Activated CD8-positive, alpha-beta memory T cell treated with anti-CD3 and anti-CD28 coated beads, Interleukin-2, amount 50 U/mL, for 24 hours (primary cell): ENCODE data around the gene CHD6.

Experiments
- DNase-seq: peaks from one replicate; pipeline ENCODE4 v3.0.0-alpha.2; 2020; ENCODE audit errors: extremely low read depth

CHD6 gene, protein sequence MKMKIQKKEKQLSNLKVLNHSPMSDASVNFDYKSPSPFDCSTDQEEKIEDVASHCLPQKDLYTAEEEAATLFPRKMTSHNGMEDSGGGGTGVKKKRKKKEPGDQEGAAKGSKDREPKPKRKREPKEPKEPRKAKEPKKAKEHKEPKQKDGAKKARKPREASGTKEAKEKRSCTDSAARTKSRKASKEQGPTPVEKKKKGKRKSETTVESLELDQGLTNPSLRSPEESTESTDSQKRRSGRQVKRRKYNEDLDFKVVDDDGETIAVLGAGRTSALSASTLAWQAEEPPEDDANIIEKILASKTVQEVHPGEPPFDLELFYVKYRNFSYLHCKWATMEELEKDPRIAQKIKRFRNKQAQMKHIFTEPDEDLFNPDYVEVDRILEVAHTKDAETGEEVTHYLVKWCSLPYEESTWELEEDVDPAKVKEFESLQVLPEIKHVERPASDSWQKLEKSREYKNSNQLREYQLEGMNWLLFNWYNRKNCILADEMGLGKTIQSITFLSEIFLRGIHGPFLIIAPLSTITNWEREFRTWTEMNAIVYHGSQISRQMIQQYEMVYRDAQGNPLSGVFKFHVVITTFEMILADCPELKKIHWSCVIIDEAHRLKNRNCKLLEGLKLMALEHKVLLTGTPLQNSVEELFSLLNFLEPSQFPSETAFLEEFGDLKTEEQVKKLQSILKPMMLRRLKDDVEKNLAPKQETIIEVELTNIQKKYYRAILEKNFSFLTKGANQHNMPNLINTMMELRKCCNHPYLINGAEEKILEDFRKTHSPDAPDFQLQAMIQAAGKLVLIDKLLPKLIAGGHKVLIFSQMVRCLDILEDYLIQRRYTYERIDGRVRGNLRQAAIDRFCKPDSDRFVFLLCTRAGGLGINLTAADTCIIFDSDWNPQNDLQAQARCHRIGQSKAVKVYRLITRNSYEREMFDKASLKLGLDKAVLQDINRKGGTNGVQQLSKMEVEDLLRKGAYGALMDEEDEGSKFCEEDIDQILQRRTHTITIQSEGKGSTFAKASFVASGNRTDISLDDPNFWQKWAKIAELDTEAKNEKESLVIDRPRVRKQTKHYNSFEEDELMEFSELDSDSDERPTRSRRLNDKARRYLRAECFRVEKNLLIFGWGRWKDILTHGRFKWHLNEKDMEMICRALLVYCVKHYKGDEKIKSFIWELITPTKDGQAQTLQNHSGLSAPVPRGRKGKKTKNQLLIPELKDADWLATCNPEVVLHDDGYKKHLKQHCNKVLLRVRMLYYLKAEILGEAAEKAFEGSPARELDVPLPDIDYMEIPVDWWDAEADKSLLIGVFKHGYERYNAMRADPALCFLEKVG (N-terminal part only)

DNA sequence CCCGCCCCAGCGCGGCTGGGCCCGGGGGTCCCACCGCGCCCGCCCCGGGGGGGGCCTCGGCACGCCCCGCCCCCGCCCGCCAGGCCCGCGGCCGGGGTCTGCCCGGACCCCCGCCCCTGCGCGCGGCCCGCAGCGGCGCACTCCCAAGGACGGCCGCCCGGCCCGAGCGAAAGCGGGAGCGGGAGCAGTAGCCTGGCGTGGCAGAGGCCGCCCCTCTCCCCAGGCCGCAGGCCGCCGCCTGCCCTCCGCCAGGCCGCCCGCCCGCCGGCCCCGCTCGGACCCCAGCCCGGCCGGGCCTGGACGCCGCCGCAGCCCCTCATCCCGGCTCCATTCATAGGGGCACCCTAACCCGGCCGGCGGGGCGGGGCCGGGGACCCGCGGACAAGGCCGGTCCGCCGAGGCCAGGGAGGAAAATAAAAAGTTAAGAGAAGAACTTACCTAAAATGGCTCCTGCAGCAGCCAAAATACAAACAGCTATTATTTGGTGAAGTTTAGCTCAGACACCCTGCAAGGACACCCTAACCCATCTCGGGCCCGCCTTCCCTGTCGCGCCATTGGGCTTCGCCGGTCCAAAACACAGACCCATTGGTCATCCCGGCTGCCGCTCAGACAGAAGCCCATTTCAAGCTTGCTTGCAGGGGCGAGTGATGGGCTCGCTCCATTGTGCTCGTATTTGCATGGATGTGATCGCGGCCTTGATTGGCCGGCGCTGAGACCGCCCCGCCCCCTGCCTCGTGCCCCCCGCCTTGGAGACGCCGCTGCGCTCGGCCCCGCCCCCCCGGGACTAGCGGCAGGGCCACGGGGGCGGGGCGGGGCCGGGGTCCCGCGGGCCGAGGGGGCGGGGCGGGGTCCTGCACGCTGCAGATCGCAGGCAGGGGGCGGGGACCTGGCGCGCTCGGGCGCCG, at the start of gene CHD6:
TSS of gene CHD6 (minus strand) at position 476 of the 905 bp plus-strand sequence. CDS start 67,040 bp downstream, outside the sequence.
- DNase-seq = peak; percentile 99

DNA sequence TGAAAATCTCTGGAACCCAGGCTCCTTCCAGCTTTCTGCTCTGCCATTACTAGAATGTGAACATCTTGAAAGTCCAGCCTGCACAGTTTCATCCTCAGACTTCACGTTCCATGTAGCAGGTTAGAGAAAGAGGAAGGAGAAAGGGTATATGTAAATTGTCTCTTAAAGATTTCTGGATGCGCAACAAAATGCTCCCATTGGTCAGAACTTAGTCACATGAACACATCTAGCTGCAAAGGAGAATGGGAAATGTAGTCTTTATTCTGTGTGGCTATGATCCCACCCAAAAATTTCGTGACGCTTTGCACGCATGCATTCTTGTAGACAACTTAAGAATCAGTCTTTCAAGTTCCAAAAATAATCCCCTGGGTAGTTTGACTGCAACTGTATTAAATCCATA, 46.4 kb upstream of the CHD6 start:
- DNase-seq = no peak

DNA sequence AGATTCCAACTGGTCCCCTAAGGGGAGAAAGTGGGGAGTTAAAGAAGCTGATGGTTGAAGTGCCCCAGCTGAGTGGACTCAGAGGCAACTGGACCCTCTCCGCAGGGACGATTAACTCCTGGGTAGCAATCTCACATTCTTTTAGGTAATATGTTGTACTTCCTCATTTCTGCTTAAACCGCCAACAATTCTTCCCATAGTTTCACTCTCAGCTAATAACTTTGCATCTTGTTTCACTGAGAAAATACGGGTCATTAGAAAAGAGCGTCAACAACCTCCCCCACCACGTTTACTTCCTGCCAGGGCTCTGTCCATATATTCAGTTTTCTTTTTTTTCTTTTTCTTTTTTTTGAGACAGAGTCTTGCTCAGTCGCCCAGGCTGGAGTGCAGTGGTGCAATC, 39.5 kb upstream of the CHD6 start:
- no peak for DNase-seq

DNA sequence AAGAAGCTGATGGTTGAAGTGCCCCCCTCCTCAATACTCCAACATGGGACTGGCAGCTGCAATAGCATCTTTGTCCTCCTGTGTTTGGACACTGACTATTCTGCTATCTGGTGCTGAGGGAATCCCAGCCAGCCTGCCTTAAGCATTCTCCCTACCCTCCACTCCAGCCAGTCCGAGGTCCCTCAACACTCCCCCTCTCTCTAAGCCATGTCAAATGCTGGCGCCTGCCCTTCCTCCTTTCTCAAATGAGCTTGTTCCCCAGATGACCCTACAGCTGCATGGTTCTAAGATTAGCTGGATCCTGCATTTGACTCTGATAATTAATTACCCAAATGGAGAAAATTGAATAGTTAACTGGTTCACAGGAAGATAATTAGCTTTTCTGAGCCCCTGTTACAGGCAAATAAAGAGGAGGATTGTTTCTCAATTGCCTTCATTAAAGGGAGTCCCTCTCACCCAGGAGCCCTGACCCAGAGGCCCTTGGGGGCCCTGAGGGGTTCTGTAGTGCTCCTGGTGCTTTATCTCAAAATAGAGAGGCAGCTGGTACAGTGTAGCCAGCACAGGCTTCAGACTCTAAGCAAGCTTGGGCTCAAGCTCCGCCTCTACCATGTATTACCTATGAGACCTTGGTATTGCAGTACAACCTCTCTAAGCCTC, 37.9 kb upstream of the CHD6 start:
- DNase-seq = no peak

DNA sequence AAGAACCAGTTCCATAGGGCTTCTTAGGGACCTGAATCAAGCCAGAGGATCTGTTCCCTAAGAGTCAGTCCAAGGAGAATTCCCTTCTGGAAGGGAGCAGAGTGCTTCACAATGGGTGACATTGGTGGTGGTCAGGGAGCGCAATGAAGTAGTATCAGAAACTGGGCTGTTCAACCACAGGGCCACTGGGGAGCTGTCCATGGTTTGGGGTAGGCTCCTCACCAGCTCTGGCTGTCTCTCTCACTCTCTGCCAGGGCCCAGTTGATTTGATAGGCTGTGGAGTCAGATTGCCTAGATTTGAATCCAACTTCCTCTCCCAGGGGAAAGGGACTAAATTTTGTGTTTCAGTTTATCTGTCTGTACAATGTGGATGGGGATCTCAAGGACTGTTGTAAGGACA, 36.7 kb upstream of the CHD6 start:
- no peak for DNase-seq

DNA sequence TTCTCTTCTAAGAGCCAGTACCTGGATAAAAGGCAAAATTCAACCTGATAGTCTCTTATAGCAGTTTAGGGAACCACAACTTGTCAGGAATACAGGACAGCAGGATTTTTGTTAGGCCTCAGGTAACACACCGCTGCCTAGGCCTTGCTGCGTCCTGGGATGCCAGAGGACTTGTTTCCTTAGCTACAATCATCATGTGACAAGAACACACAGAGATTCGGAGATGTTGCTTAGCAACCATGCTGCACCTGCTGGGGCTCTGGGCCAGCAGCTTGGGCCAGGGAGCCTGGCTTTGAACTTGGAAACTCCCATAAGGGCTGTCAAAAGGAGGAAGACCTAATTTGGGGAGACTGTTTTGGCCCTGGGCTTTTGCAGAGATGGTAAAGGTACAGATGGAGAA, 36.1 kb upstream of the CHD6 start:
- no peak for DNase-seq

DNA sequence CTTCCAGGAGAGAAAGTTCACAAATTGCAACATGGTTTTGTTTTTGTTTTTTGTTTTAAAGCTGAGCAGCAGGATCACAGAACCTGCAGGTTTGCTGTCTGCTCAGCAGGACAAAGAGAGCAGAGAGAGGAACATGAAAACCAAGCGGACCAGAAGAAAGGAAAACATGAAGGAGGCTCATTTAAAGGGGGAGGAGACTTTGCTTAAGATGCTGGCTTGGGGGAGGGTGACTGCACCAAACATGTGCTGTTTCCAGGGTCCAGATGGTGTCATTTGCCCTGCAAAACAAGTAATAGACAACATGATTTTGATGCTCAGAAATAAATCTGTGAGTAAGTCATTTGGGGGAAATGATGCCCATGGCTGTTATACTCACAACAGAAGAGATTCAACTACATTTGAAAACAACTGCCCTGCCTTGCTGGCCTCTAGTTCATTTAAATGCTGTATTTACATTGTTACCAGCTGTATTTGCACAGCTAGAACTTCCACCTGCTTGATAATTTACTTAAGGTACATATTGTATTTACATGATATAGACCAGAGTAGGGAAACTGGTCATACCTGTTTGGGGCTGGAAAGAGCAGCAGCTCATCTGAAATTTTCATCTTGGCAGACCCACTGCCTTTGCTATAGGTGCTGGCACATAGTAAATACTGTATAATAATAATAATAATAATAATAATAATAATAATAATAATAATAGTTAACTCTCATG, 32.2 kb upstream of the CHD6 start:
- no peak for DNase-seq

DNA sequence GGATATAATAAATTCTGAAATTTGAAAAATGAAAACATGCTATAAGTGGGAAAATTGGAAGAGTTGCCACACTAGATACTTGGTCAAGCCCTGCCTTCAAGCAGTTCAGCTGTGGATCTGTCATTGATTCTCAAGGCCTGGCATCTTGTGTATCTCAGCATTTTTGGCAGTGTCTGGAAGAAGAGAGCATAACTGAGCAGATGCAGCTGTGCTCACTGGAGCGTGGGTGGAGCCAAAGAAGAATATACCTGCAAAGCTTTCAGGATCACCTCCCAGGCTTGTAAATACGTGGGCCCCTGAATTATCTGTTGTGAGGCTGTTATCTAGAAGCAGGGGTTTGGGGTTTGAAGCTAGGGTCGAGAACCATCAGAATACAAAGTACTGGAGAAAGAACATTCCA, 31.3 kb upstream of the CHD6 start:
- no peak for DNase-seq

DNA sequence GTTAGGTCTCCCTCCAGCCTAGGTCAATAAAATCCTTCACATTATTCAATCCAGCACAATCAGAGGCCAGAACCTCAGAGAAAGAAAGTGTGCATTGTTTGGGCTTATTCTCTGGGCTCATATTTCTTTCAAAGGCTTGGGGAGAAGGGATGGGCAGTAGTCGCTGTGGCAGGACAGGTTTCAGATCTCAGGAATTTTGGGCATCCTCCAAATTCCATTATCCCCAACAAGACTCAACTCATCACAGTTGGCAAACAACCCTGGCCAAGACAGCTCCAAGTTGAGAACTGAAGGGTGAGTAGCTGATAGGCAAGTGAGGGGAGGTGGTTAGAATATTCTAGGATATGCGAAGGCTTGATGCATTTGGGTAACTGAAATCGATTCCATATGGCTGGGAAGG, 27.2 kb upstream of the CHD6 start:
- no peak for DNase-seq

DNA sequence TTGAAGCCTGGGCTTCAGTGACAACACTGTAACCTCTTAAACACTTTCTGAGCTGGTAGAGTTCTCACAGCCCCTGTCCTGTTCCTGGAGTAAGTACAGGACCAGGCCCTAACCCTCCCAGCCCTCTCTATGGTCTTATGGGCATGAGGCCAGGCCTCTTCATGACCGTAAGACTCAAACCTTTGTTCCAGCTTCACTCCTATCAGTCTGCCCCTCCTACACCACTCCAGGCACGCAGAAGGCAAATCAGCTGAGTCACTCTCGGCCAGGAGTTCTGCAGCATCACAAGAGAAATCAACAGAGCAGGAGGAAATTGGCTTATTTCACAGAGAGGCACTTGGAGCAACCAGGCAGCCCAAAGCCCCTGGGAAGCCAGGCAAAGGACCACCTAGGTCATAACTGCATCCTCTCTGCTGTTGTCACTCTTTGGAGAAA, 25.3 kb upstream of the CHD6 start:
- no peak for DNase-seq

DNA sequence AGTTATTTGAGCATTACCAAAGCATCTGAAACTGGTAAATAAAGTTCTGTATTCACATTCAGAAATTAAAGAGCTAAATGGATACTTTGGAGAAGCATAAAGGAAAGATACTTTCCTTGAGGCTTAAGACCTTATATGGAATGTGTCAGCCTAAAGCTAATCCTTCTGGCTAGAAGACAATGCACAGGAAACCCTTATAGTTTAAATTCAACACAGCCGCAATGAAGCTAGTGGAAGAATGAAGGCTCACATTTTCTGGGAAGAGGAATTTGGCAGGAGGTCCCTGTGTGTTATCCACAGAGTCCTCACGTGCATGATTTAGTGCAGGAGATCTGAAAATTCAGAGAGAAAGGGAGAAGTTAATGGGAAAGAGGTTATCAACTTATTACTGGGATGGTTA, 21.5 kb upstream of the CHD6 start:
- DNase-seq = no peak

DNA sequence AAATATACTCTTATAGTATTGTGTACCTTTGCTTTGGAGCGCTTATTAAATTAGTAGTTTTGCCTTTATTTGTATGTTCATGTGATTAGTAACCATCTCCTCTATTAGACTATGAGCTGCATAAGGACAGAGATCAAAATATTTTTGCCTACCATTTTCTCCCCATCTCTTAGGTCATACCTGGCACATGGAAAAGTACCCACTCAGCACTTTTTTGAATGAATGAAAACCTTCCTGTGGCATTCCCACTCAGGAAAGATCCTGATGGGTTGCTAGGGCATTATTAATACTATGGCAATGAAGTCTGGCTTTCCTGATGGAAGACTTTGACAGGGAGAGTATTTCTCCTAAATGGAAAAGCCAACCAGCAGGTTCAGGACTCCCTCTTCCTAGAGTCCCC, 20.3 kb upstream of the CHD6 start:
- DNase-seq = no peak

DNA sequence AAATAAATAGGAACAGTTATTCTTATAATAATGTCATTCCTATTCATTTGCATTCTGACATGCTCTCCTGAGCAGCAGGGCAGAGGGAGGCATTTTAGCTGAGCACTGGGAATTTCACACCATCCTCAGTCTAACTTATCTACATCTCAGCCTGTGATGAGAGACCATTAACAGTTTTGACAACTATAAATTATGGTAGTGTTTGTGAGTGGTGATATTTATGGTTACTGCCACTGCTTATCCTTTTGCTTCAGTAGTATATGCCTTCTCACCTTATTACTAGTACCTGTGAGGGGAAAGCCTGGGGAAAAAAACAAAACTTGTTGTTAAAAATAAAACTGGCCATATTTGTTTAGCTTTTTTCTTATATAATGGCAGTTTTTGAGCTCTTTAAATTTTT, 17.0 kb upstream of the CHD6 start:
- no peak for DNase-seq

DNA sequence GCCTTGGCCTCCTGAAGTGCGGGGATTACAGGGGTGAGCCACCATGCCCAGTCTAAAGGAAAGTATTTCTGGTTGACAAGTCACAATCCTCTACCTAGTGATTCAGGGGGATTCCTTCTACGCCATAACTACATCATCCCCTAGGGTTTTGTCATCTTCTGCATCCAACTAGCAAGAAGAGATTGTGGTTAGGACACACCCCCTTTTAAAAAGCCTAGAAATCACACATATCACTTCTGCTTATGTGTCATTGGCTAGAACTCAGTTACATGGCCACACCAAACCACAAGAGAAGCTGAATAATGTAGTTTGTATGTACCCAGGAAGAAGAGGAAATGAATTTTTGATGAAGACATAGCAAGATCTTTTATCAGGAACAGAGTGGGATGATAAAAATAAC, 14.7 kb upstream of the CHD6 start:
- no peak for DNase-seq

DNA sequence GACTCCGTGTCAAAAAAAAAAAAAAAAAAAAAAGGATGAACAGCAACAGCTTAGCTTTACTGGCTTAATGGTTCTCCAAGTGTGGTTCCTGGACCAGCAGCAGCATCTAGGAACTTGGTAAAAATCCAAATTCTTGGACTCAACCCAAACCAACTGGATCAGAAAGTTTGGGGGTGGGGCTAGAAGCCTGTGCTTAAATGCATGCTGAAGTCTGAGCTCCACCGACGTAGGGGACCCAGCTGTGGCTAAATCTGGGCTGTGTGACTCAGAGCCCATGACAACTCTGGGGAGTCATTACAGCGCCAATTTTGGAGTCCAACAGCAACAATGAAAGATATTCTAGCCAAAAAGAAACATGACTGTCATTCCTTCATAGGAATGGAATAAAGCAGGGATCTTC, 13.6 kb upstream of the CHD6 start:
- no peak for DNase-seq

DNA sequence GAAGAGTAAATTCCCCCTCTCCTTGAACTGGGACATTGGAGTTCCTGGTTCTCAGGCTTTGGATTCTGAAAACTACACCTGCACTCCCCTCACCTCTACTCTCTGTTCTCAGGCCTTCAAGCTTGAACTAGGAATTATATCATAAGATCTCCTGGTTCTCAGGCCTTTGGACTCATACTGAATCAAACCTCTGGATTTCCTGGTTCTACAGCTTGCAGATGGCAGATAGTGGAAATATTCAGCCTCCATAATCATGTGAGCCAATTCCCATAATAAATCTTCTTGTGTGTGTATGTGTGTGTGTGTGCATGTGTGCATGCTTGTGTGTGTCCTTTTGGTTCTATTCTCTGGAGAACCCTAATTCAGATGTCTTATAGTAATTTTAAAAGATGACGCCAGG, 12.7 kb upstream of the CHD6 start:
- no peak for DNase-seq

DNA sequence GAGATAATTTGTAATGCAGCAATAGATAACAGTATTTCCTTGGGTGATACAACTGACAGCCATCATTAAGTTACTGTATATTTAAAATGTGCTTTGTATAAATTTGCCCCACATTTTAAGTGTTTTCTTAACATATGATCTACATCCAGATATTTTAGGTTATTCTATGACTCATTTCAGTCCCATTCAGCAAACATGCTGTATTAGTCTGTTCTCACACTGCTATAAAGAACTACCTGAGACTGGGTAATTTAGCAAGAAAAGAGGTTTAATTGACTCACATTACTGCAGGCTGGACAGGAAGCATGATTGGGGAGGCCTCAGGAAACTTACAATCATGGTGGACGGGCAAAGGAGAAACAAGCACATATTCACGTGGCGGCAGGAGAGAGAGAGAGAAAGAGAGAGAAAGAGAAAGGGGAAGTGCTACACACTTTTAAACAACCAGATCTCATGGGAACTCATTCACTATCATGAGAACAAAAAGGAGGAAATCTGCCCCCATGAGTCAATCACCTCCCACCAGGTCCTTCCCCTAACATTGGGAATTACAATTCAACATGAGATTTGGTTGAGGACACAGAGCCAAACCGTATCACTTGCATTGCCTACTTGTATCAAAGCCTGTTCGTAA, 9.6 kb upstream of the CHD6 start:
- no peak for DNase-seq

DNA sequence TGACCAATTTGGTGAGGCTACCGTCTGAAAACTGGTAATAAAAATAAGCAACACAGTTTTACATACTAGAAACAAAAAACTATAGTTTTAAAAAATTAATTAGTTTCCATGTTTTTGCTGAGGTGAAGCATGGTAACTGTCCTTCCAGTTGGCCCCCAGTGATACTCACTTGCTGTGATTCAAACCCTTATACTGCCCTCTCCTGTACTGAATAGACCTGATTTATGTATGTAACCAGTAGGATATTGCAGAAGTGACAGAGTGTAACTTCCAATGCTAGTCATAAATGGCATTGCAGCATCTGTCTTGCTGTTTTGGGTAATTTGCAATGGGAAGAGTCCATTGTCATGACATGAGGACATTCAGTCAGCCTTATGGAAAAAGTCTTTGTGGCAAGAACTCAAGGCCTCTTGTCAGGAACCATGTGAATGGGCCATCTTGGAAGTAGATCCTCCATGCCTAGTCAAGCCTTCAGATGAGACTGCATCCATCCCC, 8.9 kb upstream of the CHD6 start:
- no peak for DNase-seq
